ENCODE measurements around the gene ADORA3.

- no peak for TF ChIP-seq USF1 (IDR thresholded peaks at IDR 0.05)
- no peak for TF ChIP-seq EP300 (IDR thresholded peaks at IDR 0.05; ENCODE audit: borderline replicate concordance)
- TF ChIP-seq CREB1 (IDR thresholded peaks at IDR 0.05; ENCODE audit: low read depth) = no peak
- no peak for TF ChIP-seq FOXM1 (IDR thresholded peaks at IDR 0.05; ENCODE audit: borderline replicate concordance, low read depth)
These were observed at the start of gene ADORA3, which contains the start of gene TMIGD3 for GRCh38 chr1:111503585-111504060.
